ENCODE measurements around the gene FHIP1B. TPM values are rescaled to one million over a fixed set of nuclear protein-coding genes. Genes with fewer than 3 reads are reported as not detected.

Gene FHIP1B
- total RNA-seq, 2 donors from 2014 or later = 31.9 to 54.7 TPM

DNA sequence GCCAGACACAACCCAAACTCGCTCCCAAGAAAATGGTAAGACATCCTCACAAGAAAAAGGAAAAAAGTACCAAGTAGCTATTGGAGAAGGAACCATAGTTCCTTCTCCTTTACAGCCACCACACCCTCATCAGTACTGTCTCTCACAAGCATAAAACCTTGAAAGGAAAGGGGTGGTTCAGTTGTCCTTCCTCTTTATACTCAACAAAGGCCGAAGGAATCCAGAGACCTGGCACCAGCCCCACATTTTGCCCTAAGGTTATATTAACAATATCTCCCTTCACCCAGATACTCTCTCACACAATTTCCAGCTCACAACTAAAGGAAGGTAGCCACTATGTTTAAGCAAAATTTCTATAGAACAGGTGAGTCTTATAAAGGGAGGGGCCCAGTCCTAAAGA, 8.5 kb downstream of the FHIP1B start:
- H3K27me3 ChIP-seq = no peaks in the 10 kb centered on the region
- H3K4me1 ChIP-seq = peaks cover 15% of the 10 kb centered on the region
- ATAC-seq = no peak
- H3K27ac ChIP-seq = no peak overlapping the region
- no peak for DNase-seq
- no peak for TF ChIP-seq POLR2A (IDR thresholded peaks at IDR 0.05)
- TF ChIP-seq, protein P1, sequence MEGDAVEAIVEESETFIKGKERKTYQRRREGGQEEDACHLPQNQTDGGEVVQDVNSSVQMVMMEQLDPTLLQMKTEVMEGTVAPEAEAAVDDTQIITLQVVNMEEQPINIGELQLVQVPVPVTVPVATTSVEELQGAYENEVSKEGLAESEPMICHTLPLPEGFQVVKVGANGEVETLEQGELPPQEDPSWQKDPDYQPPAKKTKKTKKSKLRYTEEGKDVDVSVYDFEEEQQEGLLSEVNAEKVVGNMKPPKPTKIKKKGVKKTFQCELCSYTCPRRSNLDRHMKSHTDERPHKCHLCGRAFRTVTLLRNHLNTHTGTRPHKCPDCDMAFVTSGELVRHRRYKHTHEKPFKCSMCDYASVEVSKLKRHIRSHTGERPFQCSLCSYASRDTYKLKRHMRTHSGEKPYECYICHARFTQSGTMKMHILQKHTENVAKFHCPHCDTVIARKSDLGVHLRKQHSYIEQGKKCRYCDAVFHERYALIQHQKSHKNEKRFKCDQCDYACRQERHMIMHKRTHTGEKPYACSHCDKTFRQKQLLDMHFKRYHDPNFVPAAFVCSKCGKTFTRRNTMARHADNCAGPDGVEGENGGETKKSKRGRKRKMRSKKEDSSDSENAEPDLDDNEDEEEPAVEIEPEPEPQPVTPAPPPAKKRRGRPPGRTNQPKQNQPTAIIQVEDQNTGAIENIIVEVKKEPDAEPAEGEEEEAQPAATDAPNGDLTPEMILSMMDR (IDR thresholded peaks at IDR 0.05) = no peak
- intact Hi-C loops (cut with DNase I) = no loop called here
- no peaks in the 10 kb centered on the region for H3K9me3 ChIP-seq
- 47 to 56% methylated on average over 2 of the region's 2 CpGs for WGBS, 2 donors
- H3K4me3 ChIP-seq = no peak overlapping the region
- H3K36me3 ChIP-seq (replicated peaks in 1 of 2; ENCODE audit: insufficient read depth in 1 of 2, low read depth in 2 of 2) = peaks cover 0 to 11% of the 10 kb centered on the region in 2 donors

DNA sequence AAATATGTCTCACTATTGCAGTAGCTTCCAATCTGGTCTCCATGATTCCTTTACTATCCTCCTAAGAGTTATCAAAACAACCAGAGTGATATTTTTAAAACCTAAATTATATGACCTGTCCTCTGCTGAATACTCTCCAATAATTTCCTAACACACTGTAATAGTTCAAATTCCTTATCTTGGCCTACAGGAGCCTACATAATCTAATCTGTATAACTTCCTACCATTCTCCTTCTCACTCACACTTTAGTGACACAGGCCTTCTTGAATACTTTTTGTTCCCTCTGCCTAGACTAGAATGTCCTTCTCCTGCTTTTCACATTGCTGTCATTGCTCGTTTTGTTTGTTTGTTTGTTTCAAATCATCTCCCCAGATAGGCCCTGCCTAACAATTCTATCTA, 9.4 kb downstream of the FHIP1B start:
- H3K27ac ChIP-seq = no peak overlapping the region
- no peak overlapping the region for H3K4me3 ChIP-seq
- WGBS, 2 donors = 43 to 45% methylated on average over 1 of the region's 1 CpG
- no peaks in the 10 kb centered on the region for H3K9me3 ChIP-seq
- H3K4me1 ChIP-seq = peaks cover 15% of the 10 kb centered on the region
- ATAC-seq = no peak
- intact Hi-C loops (cut with DNase I) = no loop called here
- DNase-seq = no peak
- no peaks in the 10 kb centered on the region for H3K27me3 ChIP-seq
- TF ChIP-seq POLR2A (IDR thresholded peaks at IDR 0.05) = no peak
- TF ChIP-seq, protein P1 (IDR thresholded peaks at IDR 0.05) = no peak
- H3K36me3 ChIP-seq (replicated peaks in 1 of 2; ENCODE audit: insufficient read depth in 1 of 2, low read depth in 2 of 2) = peaks cover 0 to 11% of the 10 kb centered on the region in 2 donors

GRCh38 chr11:6224421-6224820, 10.0 kb downstream of the FHIP1B start:
- no peak for TF ChIP-seq POLR2A (IDR thresholded peaks at IDR 0.05)
- TF ChIP-seq, protein P1 (IDR thresholded peaks at IDR 0.05) = no peak
- Histone ChIP-seq H3K27ac (no peak overlapping the region), H3K4me1 (peaks cover 15% of the 10 kb centered on the region), H3K27me3 (no peaks in the 10 kb centered on the region), H3K9me3 (no peaks in the 10 kb centered on the region), H3K36me3 (replicated peaks in 1 of 2; ENCODE audit: insufficient read depth in 1 of 2, low read depth in 2 of 2) (peaks cover 0 to 11% of the 10 kb centered on the region in 2 donors), H3K4me3 (no peak overlapping the region)
- no peak for ATAC-seq
- DNase-seq = no peak
- intact Hi-C loops (cut with DNase I) = no loop called here
- 75 to 94% methylated on average over 1 to 2 of the region's 3 CpGs for WGBS, 2 donors

GRCh38 chr11:6223854-6224253, 10.6 kb downstream of the FHIP1B start:
- Histone ChIP-seq H3K4me1 (peaks cover 15% of the 10 kb centered on the region), H3K4me3 (no peak overlapping the region), H3K9me3 (no peaks in the 10 kb centered on the region), H3K36me3 (replicated peaks in 1 of 2; ENCODE audit: insufficient read depth in 1 of 2, low read depth in 2 of 2) (peaks cover 0 to 11% of the 10 kb centered on the region in 2 donors), H3K27ac (no peak overlapping the region), H3K27me3 (no peaks in the 10 kb centered on the region)
- DNase-seq = no peak
- TF ChIP-seq, protein P1 (IDR thresholded peaks at IDR 0.05) = no peak
- TF ChIP-seq POLR2A (IDR thresholded peaks at IDR 0.05) = no peak
- 87 to 91% methylated on average over 9 to 17 of the region's 17 CpGs for WGBS, 2 donors
- no peak for ATAC-seq
- intact Hi-C loops (cut with DNase I) = no loop called here

GRCh38 chr11:6219359-6219758, 15.1 kb downstream of the FHIP1B start:
- intact Hi-C loops (cut with DNase I) = no loop called here
- ATAC-seq (no peak), DNase-seq (no peak)
- Histone ChIP-seq H3K36me3 (replicated peaks in 1 of 2; ENCODE audit: insufficient read depth in 1 of 2, low read depth in 2 of 2) (peaks cover 10 to 28% of the 10 kb centered on the region in 2 donors), H3K4me3 (no peak overlapping the region), H3K4me1 (no peaks in the 10 kb centered on the region), H3K9me3 (no peaks in the 10 kb centered on the region), H3K27me3 (no peaks in the 10 kb centered on the region), H3K27ac (no peak overlapping the region)
- WGBS, 2 donors = 58 to 68% methylated on average over 2 of the region's 2 CpGs
- TF ChIP-seq, protein P1 (IDR thresholded peaks at IDR 0.05) = no peak
- TF ChIP-seq POLR2A (IDR thresholded peaks at IDR 0.05) = no peak
